Islet precursor cell (in vitro differentiated cells): Measurements from ENCODE around the gene C16orf74.
A peak's percentile ranks its signal among the peaks of the same experiment; 100 is the strongest.

Source experiments
- DNase-seq: peaks from one replicate; pipeline ENCODE4 v3.0.0-alpha.2; 2018

Gene C16orf74

DNA sequence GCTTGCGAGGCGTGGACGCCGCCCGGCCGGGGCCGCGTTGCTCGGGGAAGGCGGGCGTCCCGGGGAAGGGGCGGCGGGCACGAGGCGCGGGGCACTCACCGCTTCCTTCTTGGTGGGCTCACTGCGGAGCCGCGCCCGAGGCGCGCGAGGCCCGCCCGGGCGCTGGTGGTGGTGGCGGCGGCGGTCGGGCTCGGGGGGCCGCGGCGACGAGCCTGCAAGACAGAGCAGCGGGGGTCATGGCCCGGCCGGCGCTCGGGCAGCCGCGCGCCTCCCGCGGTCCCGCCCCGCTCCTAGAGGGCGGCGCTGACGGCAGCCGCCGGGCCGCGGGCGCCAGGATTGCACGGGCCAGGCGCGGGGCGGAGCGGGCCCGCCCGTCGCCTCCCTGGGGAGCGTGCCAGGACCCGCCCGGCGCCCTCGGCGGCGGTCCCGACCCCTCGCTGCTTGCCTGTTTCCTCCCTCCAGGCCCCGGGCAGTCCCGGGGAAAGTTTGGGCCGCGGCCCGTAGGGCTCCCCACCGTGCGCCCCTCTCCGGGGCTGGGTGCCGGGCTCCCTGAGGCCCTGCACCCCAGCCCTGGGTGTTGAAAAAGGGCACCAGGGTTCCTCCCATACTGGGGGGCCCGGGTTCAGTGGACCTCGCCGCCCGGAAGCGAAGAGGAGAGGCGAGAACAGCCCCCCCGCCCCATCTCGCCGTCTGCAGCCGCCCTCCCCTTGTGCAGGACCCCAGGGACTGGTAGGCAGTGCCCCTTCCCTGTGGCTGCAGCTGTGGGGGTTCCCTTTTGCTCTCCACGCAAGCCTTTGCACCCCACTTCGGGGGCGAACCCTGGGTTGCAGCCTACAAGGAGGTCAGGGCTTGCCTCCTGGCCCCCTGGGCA, at the start of gene C16orf74:
Gene C16orf74 (minus strand): TSS at position 270 of the 871 bp plus-strand sequence. CDS start 15,879 bp downstream, outside the sequence.
- DNase-seq = peak; percentile 68

- no peak for DNase-seq
These were observed 49.4 kb upstream of the C16orf74 start for GRCh38 chr16:85800321-85800669.

- peak; percentile 95 for DNase-seq
These were observed 48.8 kb upstream of the C16orf74 start, which contains the start of the genes COX4I1 and EMC8 for GRCh38 chr16:85799497-85800320. Gene COX4I1 (plus strand): TSS chr16:85799695. CDS start chr16:85801206, 1,511 bp downstream. Gene EMC8 (minus strand): TSS chr16:85799544. CDS start chr16:85799295, 249 bp downstream.

- DNase-seq = peak; percentile 62
These were observed 48.1 kb upstream of the C16orf74 start for GRCh38 chr16:85798901-85799496.

- DNase-seq = no peak
These were observed 47.4 kb upstream of the C16orf74 start for GRCh38 chr16:85798283-85798776.

- DNase-seq = no peak
These were observed 45.7 kb upstream of the C16orf74 start for GRCh38 chr16:85796599-85796998.

- DNase-seq = no peak
These were observed 45.3 kb upstream of the C16orf74 start for GRCh38 chr16:85796152-85796551.

DNA sequence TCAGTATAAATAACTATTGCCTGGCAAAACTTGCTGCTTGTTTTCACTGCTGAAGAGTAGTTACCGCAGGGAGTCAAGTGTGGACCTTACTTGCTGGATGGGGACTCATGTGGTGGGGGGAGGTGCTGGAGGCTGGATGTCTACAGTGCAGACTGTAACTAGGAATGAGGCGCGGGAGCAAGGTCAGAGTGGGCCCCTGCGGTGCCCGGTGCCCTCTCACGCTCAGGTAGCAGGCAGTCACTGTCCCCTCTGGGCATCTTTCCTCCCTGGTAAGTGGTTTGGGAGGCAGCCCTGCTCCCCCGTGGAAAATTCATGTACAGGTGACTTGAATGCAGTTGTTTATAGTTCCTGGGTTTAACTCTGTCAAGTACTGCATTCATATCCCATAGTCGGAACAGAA, 43.8 kb upstream of the C16orf74 start:
- DNase-seq = no peak

DNA sequence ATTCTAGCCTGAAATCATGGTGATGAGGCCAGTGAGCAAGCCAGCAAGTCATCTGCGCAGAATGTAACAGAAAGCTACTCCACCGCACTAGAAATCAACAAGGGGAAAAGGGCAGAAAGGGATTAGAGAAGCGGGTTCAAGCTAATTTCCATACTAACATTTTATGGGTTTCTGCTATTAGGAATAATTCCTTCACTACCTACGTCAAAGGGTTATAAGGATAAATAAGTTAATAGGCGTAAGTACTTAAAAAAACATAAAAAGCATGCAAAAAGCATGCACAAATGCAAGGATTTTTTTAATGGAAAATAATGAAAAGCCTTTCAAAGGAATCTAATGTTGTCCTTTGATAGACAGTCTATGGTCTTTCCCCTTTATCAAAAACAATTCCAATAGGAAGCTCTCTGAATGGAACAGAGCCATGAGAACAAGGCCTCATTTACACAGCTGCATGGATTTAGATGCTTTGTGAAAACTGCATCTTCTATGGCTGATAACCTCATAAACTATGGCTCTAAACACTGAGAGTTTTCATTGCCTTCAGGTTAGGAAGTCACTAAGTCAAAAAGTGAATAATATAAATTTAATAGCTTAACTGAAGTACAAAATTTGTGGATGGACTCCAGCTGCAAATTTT, 42.9 kb upstream of the C16orf74 start:
- DNase-seq = no peak

DNA sequence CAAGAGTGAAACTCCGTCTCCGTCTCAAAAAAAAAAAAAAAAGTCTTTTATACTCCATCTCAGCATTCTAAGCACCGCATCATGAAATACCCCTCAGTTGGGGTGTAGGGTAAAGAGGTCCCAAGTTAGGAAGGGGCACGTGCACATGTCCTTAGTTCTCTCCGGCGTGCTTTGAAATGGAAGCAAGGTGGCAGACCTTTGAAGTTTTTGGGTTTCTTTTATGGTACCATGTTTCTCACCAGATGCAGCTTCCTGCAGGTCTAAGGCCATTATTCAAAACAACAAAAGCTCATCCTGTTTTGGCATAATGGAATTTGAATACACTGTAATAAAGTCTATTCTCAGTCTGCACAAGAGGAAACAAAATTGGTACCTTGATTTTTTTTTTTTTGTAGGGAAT, 38.9 kb upstream of the C16orf74 start:
- DNase-seq = no peak

- no peak for DNase-seq
These were observed 37.9 kb upstream of the C16orf74 start for GRCh38 chr16:85788819-85789218.

- no peak for DNase-seq
These were observed 35.0 kb upstream of the C16orf74 start for GRCh38 chr16:85785927-85786326.

- no peak for DNase-seq
These were observed 33.9 kb upstream of the C16orf74 start for GRCh38 chr16:85784813-85785212.

GRCh38 chr16:85783441-85783840, 32.5 kb upstream of the C16orf74 start:
- DNase-seq = no peak

- DNase-seq = no peak
These were observed 31.6 kb upstream of the C16orf74 start for GRCh38 chr16:85782451-85782850.

DNA sequence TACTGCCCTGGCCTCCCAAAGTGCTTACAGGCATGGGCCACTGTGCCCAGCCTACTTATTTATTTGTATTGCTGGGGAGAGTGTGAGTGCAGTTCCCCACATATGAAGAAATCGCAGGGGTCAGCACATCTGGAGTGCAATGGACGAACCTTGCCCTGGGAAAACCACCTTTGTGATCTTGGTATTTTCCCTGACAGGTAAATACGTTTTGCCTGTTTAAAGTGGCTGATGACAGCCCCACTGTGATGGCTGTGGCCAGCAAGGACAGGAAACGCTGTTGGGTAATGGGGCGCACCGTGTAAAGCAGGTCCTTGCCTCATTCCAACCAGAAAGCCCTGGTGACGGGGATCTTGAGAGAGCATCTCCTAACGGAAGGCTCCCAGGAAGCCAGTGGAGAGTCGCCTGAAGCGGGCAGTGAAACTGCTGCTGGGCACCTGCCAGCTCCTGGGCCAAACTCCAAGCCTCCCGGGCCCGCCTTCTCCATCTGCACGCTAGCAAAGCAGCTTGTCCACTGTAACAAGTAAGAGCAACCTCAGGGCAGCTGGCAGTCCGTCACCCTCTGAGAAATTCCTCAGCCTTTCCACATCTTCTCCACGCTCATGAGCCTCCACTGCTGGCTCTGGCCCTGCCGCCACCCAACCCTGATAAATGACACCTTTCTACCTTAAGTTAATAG, 30.9 kb upstream of the C16orf74 start:
- DNase-seq = no peak

- no peak for DNase-seq
These were observed 30.3 kb upstream of the C16orf74 start for GRCh38 chr16:85781156-85781555.

DNA sequence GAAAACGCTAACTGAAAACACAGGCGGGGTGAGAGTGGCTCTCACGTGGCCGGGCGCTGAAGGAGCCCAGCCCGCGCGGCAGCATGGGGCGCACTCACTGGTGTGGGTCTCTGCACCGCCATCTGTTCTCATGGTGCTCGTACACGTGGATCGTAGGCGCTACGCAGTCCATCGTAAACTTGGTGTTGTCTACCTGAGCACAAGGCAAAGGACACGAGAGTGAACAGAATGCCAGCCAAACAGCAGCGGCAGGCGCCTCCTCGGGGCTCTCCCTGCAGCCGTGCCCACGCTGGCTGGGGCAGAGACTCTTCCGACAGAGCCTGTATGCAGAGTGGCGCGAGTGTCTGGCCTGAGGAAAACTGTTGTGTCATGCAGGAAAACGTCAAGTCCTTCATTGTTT, 29.4 kb upstream of the C16orf74 start:
- no peak for DNase-seq

- no peak for DNase-seq
These were observed 28.0 kb upstream of the C16orf74 start for GRCh38 chr16:85778873-85779272.

DNA sequence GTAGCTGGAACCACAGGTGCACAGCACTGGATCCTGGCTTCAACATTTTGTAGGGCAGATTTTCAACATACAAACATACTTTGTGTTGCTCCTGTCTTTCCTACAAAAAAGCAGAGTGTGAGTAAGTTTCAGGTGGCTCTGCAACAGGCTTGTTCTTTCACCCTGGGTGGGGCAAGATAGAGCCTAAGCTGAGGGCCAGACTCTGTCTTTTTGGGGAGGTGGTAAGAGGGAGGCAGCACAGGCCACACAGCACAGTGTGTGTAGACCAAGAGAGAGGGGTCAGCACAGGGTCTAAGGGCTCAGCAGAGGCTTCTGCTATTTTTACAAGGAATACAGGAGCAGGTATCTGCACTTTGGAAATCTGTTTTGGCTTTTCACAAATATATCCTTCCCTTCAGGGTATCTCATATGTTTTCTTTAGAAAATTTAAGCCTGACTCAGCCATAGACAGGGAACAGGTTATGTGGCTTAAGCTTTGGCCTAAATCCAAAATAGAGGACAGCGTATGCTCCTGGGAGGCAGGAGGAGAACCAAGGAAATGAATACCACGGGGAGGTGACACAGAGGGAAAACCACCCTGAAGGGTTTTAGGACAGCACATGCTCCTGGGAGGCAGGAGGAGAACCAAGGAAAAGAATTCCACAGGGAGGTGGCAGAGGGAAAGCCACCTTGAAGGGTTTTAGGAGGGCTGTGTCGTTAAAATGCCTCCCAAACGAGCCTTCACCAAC, 26.9 kb upstream of the C16orf74 start:
- DNase-seq = no peak

DNA sequence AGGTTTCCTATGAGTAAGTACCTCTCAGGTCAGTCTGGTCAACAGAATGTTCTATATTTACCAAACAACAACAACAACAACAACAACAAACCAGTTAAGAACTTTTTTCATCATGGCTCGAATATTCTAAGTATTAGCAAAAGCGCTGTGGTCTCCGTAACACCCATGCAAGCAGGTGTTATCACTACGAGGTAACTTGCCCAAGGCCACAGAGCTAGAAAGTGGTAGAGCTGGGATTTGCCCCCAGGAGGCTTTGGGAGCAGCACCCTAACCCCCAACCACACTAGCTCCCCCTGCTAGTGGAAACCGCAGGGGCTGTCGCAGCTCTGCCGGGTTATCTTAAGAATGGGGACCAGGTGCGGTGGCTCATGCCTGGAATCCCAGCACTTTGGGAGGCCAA, 23.9 kb upstream of the C16orf74 start:
- no peak for DNase-seq
